ENCODE data around the gene LCN9. TPM values are rescaled to one million over a fixed set of nuclear protein-coding genes. Genes with fewer than 3 reads are reported as not detected.
"Not testable (repeated sequence)": the region's sequence is repeated elsewhere in the genome, so short reads cannot be mapped to it uniquely, and the experiment has no call there.

LCN9 gene
- total RNA-seq, 1 experiment from 2014 or later, result 2.6 TPM

- H3K4me3 Mint-ChIP-seq; POLR2A ChIA-PET; DNase-seq (ENCODE audit: low spot score); H3K27me3 Mint-ChIP-seq (ENCODE audit: low read depth); ATAC-seq; CTCF ChIA-PET; H3K4me1 Mint-ChIP-seq; H3K27ac Mint-ChIP-seq: not testable (repeated sequence)
- Mint-ChIP-seq H3K36me3 (peaks cover 11% of the 10 kb centered on the region), H3K9me3 (peaks cover 11% of the 10 kb centered on the region)
Measured at GRCh38 chr9:135669018-135669417, 5.9 kb downstream of the LCN9 start.

DNA sequence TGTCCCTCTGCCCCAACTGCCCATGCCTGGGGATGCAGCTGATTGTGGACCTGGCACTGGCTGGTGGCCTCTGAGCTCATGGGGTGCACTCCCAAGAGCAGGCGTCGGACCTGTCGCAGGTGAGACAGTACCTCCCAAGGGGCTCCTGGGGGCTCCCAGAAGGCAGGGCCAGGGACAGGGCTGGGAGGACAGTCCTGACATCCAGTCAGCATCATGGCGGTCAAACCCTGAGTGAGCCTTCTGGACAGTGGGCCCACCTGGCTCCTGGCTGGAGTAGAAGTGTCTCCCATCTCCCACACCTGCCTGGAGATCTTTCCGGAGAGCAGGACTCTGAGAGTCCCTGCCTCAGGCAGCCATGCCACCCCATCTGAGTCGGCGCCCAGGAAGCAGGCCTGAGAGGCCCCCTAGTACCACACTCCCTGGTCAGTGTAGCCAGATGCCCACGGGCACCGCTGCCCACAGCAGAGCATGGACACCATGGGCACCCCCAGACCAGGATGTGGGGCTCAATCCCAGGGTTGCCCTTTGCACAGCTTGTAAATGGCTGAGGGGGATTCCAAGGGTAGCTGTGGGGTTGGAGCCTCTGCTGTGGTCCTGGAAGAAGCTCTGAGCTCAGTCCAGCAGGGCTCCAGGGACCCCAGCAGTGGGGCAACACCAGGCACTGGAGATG, 6.6 kb downstream of the LCN9 start:
- H3K27ac Mint-ChIP-seq, result no peak overlapping the region
- H3K27me3 Mint-ChIP-seq (ENCODE audit: low read depth), result no peaks in the 10 kb centered on the region
- TF ChIP-seq JUN (CRISPR knock-in tag; IDR thresholded peaks at IDR 0.05), result no peak
- TF ChIP-seq, protein P1, sequence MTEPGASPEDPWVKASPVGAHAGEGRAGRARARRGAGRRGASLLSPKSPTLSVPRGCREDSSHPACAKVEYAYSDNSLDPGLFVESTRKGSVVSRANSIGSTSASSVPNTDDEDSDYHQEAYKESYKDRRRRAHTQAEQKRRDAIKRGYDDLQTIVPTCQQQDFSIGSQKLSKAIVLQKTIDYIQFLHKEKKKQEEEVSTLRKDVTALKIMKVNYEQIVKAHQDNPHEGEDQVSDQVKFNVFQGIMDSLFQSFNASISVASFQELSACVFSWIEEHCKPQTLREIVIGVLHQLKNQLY (CRISPR knock-in tag; IDR thresholded peaks at IDR 0.05), result no peak
- TF ChIP-seq ZMAT4 (CRISPR knock-in tag; IDR thresholded peaks at IDR 0.05), result no peak
- no peak for TF ChIP-seq USF1 (CRISPR knock-in tag; IDR thresholded peaks at IDR 0.05)
- TF ChIP-seq NR1H2 (CRISPR knock-in tag; IDR thresholded peaks at IDR 0.05), result no peak
- TF ChIP-seq MAX (CRISPR knock-in tag; IDR thresholded peaks at IDR 0.05), result no peak
- TF ChIP-seq, protein P2, sequence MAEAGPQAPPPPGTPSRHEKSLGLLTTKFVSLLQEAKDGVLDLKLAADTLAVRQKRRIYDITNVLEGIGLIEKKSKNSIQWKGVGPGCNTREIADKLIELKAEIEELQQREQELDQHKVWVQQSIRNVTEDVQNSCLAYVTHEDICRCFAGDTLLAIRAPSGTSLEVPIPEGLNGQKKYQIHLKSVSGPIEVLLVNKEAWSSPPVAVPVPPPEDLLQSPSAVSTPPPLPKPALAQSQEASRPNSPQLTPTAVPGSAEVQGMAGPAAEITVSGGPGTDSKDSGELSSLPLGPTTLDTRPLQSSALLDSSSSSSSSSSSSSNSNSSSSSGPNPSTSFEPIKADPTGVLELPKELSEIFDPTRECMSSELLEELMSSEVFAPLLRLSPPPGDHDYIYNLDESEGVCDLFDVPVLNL (CRISPR knock-in tag; IDR thresholded peaks at IDR 0.05; ENCODE audit: borderline replicate concordance, low read depth), result no peak
- TF ChIP-seq MXD4 (CRISPR knock-in tag; IDR thresholded peaks at IDR 0.05; ENCODE audit: borderline replicate concordance), result no peak
- TF ChIP-seq MYBL2 (CRISPR knock-in tag; IDR thresholded peaks at IDR 0.05), result no peak
- TF ChIP-seq, protein P3, sequence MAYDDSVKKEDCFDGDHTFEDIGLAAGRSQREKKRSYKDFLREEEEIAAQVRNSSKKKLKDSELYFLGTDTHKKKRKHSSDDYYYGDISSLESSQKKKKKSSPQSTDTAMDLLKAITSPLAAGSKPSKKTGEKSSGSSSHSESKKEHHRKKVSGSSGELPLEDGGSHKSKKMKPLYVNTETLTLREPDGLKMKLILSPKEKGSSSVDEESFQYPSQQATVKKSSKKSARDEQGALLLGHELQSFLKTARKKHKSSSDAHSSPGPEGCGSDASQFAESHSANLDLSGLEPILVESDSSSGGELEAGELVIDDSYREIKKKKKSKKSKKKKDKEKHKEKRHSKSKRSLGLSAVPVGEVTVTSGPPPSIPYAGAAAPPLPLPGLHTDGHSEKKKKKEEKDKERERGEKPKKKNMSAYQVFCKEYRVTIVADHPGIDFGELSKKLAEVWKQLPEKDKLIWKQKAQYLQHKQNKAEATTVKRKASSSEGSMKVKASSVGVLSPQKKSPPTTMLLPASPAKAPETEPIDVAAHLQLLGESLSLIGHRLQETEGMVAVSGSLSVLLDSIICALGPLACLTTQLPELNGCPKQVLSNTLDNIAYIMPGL (CRISPR knock-in tag; IDR thresholded peaks at IDR 0.05), result no peak
- TF ChIP-seq TEAD1 (CRISPR knock-in tag; IDR thresholded peaks at IDR 0.05), result no peak
- no peak for TF ChIP-seq ZNF121 (CRISPR knock-in tag; IDR thresholded peaks at IDR 0.05)
- no peak for TF ChIP-seq NFATC4 (CRISPR knock-in tag; IDR thresholded peaks at IDR 0.05)
- TF ChIP-seq, protein P4, sequence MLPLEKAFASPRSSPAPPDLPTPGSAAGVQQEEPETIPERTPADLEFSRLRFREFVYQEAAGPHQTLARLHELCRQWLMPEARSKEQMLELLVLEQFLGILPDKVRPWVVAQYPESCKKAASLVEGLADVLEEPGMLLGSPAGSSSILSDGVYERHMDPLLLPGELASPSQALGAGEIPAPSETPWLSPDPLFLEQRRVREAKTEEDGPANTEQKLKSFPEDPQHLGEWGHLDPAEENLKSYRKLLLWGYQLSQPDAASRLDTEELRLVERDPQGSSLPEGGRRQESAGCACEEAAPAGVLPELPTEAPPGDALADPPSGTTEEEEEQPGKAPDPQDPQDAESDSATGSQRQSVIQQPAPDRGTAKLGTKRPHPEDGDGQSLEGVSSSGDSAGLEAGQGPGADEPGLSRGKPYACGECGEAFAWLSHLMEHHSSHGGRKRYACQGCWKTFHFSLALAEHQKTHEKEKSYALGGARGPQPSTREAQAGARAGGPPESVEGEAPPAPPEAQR (CRISPR knock-in tag; IDR thresholded peaks at IDR 0.05), result no peak
- no peak for TF ChIP-seq ARID4B (CRISPR knock-in tag; IDR thresholded peaks at IDR 0.05; ENCODE audit: borderline replicate concordance)
- TF ChIP-seq JAZF1 (CRISPR knock-in tag; IDR thresholded peaks at IDR 0.05), result no peak
- TF ChIP-seq IRF2 (CRISPR knock-in tag; IDR thresholded peaks at IDR 0.05; ENCODE audit: borderline replicate concordance, low read depth), result no peak
- no peak for TF ChIP-seq ZNF423 (CRISPR knock-in tag; IDR thresholded peaks at IDR 0.05)
- no peak for TF ChIP-seq ZBTB21 (CRISPR knock-in tag; IDR thresholded peaks at IDR 0.05; ENCODE audit: borderline replicate concordance)
- H3K4me3 Mint-ChIP-seq, result no peak overlapping the region
- POLR2A ChIA-PET, result no interaction called here
- ATAC-seq, result no peak
- H3K9me3 Mint-ChIP-seq, result peaks cover 11% of the 10 kb centered on the region
- CTCF ChIA-PET, result no interaction called here
- H3K4me1 Mint-ChIP-seq, result no peaks in the 10 kb centered on the region; the same call in 1 of the 2 replicates
- no peak for DNase-seq (ENCODE audit: low spot score)
- H3K36me3 Mint-ChIP-seq, result peaks cover 11% of the 10 kb centered on the region

All from WTC11 (cell line).